Measurements from ENCODE around the gene PICALM.
A peak's percentile ranks its signal among the peaks of the same experiment; 100 is the strongest.
"Not testable (repeated sequence)": the region's sequence is repeated elsewhere in the genome, so short reads cannot be mapped to it uniquely, and the experiment has no call there.

Gene PICALM

DNA sequence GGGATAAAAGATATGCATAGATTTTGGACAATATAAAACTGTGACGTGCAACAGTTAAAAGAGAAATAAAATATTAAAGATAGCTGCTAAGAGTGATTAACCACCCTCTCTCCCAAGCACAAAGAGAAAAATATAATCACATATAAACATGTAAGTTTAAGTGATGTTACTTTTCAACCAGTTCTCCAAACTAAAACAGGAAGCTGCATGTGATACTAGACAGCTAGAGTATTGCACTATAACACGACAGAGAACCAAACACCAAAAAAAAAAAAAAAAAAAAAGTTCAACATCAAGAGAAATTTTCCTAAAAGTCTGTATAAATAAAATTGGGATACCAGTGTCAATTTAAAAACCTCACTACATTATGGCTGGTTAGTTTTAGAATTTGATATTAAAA lies 79.1 kb downstream of the PICALM start:
- Mint-ChIP-seq H3K4me3 (no peak overlapping the region), H3K27me3 (no peaks in the 10 kb centered on the region), H3K4me1 (peaks cover 28% of the 10 kb centered on the region), H3K9me3 (no peaks in the 10 kb centered on the region), H3K36me3 (peaks cover 13% of the 10 kb centered on the region), H3K27ac (no peak overlapping the region)

GRCh38 chr11:85988780-85989179 lies 80.1 kb downstream of the PICALM start:
- Mint-ChIP-seq H3K27me3 (no peaks in the 10 kb centered on the region), H3K4me1 (peaks cover 32% of the 10 kb centered on the region), H3K9me3 (no peaks in the 10 kb centered on the region), H3K4me3 (no peak overlapping the region), H3K27ac (no peak overlapping the region), H3K36me3 (peaks cover 14% of the 10 kb centered on the region)

GRCh38 chr11:85977751-85978160 lies 91.1 kb downstream of the PICALM start:
- no peaks in the 10 kb centered on the region for H3K9me3 Mint-ChIP-seq
- H3K36me3 Mint-ChIP-seq: peaks cover 19% of the 10 kb centered on the region
- H3K27me3 Mint-ChIP-seq: no peaks in the 10 kb centered on the region
- no peak overlapping the region for H3K4me3 Mint-ChIP-seq
- H3K4me1 Mint-ChIP-seq: peaks cover 8% of the 10 kb centered on the region
- no peak overlapping the region for H3K27ac Mint-ChIP-seq

DNA sequence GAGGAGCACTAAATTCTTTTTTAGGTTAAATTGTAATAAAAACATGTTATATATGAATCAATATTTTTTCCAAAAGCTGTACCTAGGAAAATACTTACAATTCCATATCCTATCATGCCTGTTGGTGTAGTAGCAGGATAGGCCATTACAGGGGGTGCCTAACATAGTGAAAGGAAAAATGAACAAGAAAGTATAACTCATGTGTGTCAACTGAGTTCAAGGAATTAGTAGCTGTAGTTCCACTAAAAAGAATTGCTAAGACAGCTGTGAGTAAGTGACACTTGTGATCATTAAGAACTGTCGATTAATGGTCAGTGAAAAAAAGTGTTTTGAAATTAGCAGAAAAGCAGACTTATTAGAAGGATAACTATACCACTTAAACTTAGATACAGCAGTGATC lies 92.4 kb downstream of the PICALM start:
- no peak overlapping the region for H3K4me3 Mint-ChIP-seq
- no peaks in the 10 kb centered on the region for H3K27me3 Mint-ChIP-seq
- H3K9me3 Mint-ChIP-seq: no peaks in the 10 kb centered on the region
- no peak overlapping the region for H3K27ac Mint-ChIP-seq
- peaks cover 6% of the 10 kb centered on the region for H3K4me1 Mint-ChIP-seq
- peaks cover 15% of the 10 kb centered on the region for H3K36me3 Mint-ChIP-seq

GRCh38 chr11:85974122-85974521 lies 94.8 kb downstream of the PICALM start:
- Mint-ChIP-seq H3K27me3 (no peaks in the 10 kb centered on the region), H3K4me1 (peaks cover 13% of the 10 kb centered on the region), H3K9me3 (no peaks in the 10 kb centered on the region), H3K36me3 (peaks cover 19% of the 10 kb centered on the region), H3K27ac (no peak overlapping the region), H3K4me3 (no peak overlapping the region)

GRCh38 chr11:85970593-85970992 lies 98.3 kb downstream of the PICALM start:
- no peak overlapping the region for H3K4me3 Mint-ChIP-seq
- H3K27ac Mint-ChIP-seq: peak overlapping the region; percentile 38
- H3K9me3 Mint-ChIP-seq: no peaks in the 10 kb centered on the region
- peaks cover 24% of the 10 kb centered on the region for H3K36me3 Mint-ChIP-seq
- peaks cover 13% of the 10 kb centered on the region for H3K4me1 Mint-ChIP-seq
- no peaks in the 10 kb centered on the region for H3K27me3 Mint-ChIP-seq

GRCh38 chr11:85967457-85967856 lies 101.4 kb downstream of the PICALM start:
- H3K36me3 Mint-ChIP-seq: peaks cover 19% of the 10 kb centered on the region
- H3K4me3 Mint-ChIP-seq: no peak overlapping the region

DNA sequence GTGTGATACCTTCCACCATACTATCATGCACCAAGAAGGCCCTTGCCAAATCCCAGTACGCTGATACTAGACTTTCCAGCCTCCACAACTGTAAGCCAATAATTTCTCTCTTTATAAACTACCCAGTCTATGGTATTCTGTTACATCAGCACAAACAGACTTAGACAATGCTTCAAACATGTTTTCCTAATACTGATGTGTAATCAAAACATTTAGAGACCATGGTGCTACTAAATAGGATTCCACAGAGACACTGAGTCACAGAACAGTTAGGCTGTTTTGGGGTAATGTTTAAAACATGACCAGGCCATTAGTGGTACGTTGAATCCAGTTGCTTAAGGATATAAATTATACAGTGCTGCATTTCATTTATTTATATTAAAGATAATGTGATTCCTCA lies 103.7 kb downstream of the PICALM start:
- peaks cover 32% of the 10 kb centered on the region for H3K36me3 Mint-ChIP-seq
- H3K27me3 Mint-ChIP-seq: no peaks in the 10 kb centered on the region
- H3K4me3 Mint-ChIP-seq: no peak overlapping the region
- peaks cover 17% of the 10 kb centered on the region for H3K4me1 Mint-ChIP-seq
- no peak overlapping the region for H3K27ac Mint-ChIP-seq
- H3K9me3 Mint-ChIP-seq: no peaks in the 10 kb centered on the region

More at GRCh38 chr11:85967457-85967856, 101.4 kb downstream of the PICALM start:
- Mint-ChIP-seq H3K9me3 (no peaks in the 10 kb centered on the region), H3K4me1 (peaks cover 13% of the 10 kb centered on the region), H3K27me3 (no peaks in the 10 kb centered on the region), H3K27ac (peak overlapping the region; percentile 15)

GRCh38 chr11:85961930-85962363 lies 106.9 kb downstream of the PICALM start:
- peaks cover 4% of the 10 kb centered on the region for H3K4me1 Mint-ChIP-seq
- H3K9me3 Mint-ChIP-seq: no peaks in the 10 kb centered on the region
- no peak overlapping the region for H3K27ac Mint-ChIP-seq
- H3K4me3 Mint-ChIP-seq: no peak overlapping the region
- H3K36me3 Mint-ChIP-seq: peaks cover 43% of the 10 kb centered on the region
- H3K27me3 Mint-ChIP-seq: no peaks in the 10 kb centered on the region

- peak overlapping the region; percentile 55 for H3K27ac Mint-ChIP-seq
- peaks cover 4% of the 10 kb centered on the region for H3K4me1 Mint-ChIP-seq
- no peaks in the 10 kb centered on the region for H3K27me3 Mint-ChIP-seq
- H3K4me3 Mint-ChIP-seq: no peak overlapping the region
- H3K36me3 Mint-ChIP-seq: peaks cover 49% of the 10 kb centered on the region
- no peaks in the 10 kb centered on the region for H3K9me3 Mint-ChIP-seq
These were observed 107.8 kb downstream of the PICALM start for GRCh38 chr11:85961130-85961529.

- peaks cover 48% of the 10 kb centered on the region for H3K36me3 Mint-ChIP-seq
- H3K4me1 Mint-ChIP-seq: peaks cover 4% of the 10 kb centered on the region
- H3K27me3 Mint-ChIP-seq: no peaks in the 10 kb centered on the region
- peak overlapping the region; percentile 43 for H3K27ac Mint-ChIP-seq
- no peaks in the 10 kb centered on the region for H3K9me3 Mint-ChIP-seq
- H3K4me3 Mint-ChIP-seq: no peak overlapping the region
These were observed 108.2 kb downstream of the PICALM start for GRCh38 chr11:85960678-85961077.

DNA sequence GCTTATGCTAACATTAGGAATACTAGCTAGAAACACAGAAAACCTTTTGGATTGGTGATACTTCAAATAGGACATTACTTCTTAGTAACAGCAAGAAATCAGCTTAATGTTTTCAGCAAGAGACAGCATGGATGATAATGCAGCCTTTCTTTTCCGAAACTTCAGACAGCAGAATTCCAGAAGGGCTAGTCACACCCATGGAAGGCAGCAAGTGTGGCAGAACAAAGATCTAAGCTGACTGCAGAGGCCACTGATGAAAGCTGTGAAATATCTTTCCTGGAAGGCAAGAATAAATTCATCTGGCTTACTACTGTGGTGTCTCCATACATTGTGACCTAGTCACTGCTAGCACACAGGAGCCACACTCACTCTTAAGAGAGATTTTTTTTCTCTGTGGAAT lies 113.4 kb downstream of the PICALM start:
- Mint-ChIP-seq H3K36me3 (peaks cover 49% of the 10 kb centered on the region), H3K4me1 (peaks cover 2% of the 10 kb centered on the region), H3K9me3 (peaks cover 6% of the 10 kb centered on the region), H3K27me3 (no peaks in the 10 kb centered on the region), H3K4me3 (no peak overlapping the region), H3K27ac (no peak overlapping the region)

GRCh38 chr11:85953491-85954143 lies 115.3 kb downstream of the PICALM start:
- peaks cover 37% of the 10 kb centered on the region for H3K36me3 Mint-ChIP-seq
- H3K4me1 Mint-ChIP-seq: peaks cover 3% of the 10 kb centered on the region
- H3K9me3 Mint-ChIP-seq: peaks cover 6% of the 10 kb centered on the region
- no peaks in the 10 kb centered on the region for H3K27me3 Mint-ChIP-seq
- no peak overlapping the region for H3K4me3 Mint-ChIP-seq
- H3K27ac Mint-ChIP-seq: no peak overlapping the region

- not testable (repeated sequence) for H3K27ac Mint-ChIP-seq, H3K4me1 Mint-ChIP-seq, H3K9me3 Mint-ChIP-seq, H3K27me3 Mint-ChIP-seq, H3K4me3 Mint-ChIP-seq
- peaks cover 25% of the 10 kb centered on the region for H3K36me3 Mint-ChIP-seq
These were observed 116.8 kb downstream of the PICALM start for GRCh38 chr11:85952108-85952485.

- Mint-ChIP-seq H3K27ac (peak overlapping the region; percentile 48), H3K9me3 (peaks cover 6% of the 10 kb centered on the region), H3K4me1 (peaks cover 9% of the 10 kb centered on the region), H3K36me3 (peaks cover 20% of the 10 kb centered on the region), H3K27me3 (no peaks in the 10 kb centered on the region), H3K4me3 (no peak overlapping the region)
These were observed 117.3 kb downstream of the PICALM start for GRCh38 chr11:85951428-85952107.

DNA sequence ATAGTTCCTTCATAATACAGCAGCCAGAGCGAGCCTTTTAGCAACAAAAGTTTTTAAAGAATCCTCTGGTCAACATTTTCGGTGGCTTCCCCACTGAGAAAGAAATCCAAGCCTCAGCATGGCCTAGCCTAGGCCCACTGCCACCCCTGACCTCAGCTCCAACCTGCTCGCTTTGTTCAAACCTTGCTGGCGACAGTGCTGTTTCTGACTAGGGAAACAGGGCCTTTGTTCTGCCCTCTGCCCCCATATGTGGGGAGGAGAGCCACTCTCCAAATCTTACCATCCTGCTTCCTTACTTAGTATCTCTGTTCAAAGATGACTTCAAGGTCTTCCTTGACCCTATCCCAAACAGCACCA lies 117.9 kb downstream of the PICALM start:
- peaks cover 18% of the 10 kb centered on the region for H3K36me3 Mint-ChIP-seq
- H3K4me1 Mint-ChIP-seq: peaks cover 9% of the 10 kb centered on the region
- peaks cover 6% of the 10 kb centered on the region for H3K9me3 Mint-ChIP-seq
- H3K4me3 Mint-ChIP-seq: no peak overlapping the region
- no peaks in the 10 kb centered on the region for H3K27me3 Mint-ChIP-seq
- H3K27ac Mint-ChIP-seq: peak overlapping the region; percentile 48
